ENCODE measurements around the gene MECR.
"Not testable (repeated sequence)": the region's sequence is repeated elsewhere in the genome, so short reads cannot be mapped to it uniquely, and the experiment has no call there.

The MECR gene

DNA sequence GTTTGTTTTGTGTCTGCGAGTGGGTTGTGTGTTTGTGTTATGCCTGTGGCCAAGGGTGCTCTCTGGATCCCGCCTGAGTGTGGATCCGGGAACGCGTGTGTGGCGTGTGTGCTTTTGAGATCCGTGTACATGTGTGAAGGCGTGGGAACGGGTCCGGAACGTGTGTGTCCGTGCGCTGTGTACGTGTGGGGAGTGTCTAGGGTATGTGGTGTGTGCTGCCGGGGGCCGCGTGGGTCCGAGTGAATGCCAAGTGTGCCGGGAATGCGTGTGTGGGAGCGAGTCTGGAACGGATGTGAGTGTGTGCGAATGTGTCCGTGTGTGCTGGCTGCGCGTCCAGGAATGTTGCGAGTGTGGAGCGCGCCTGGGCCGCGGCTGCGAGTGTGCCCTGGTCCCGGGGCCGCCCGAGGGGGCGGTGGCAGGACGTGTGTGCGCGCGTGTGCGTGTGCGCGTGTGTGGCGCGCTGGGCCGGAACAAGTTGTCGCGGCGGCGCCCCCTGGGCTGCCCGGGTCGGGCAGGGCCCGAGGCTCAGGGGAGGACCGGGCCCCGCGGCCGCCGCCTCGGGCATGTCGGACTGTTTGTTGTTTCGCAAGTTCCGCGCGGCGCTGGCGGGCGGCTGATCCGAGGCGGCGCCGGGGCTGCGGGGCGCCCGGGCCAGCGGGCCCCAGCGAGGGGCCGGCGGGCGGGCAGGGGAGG is 6.5 kb upstream of the MECR start:
- H3K36me3 ChIP-seq (ENCODE audit: control insufficient read depth, insufficient read depth, low read length) = no peaks in the 10 kb centered on the region
- H3K9me3 ChIP-seq (ENCODE audit: control insufficient read depth, low read length) = no peaks in the 10 kb centered on the region
- peaks cover 17% of the 10 kb centered on the region for H3K27me3 ChIP-seq (replicated peaks; ENCODE audit: control insufficient read depth, insufficient read depth, low read length, poor library complexity, severe bottlenecking)
- DNase-seq = no peak
- peak overlapping the region; percentile 48 for H3K4me3 ChIP-seq (ENCODE audit: insufficient read depth, low read depth, low read length, poor library complexity, severe bottlenecking)
- peaks cover 16% of the 10 kb centered on the region for H3K4me1 ChIP-seq (ENCODE audit: control insufficient read depth, insufficient read depth, low read length, poor library complexity, severe bottlenecking)
- no peak overlapping the region for H3K27ac ChIP-seq (ENCODE audit: insufficient read depth, low read length, poor library complexity, severe bottlenecking)

DNA sequence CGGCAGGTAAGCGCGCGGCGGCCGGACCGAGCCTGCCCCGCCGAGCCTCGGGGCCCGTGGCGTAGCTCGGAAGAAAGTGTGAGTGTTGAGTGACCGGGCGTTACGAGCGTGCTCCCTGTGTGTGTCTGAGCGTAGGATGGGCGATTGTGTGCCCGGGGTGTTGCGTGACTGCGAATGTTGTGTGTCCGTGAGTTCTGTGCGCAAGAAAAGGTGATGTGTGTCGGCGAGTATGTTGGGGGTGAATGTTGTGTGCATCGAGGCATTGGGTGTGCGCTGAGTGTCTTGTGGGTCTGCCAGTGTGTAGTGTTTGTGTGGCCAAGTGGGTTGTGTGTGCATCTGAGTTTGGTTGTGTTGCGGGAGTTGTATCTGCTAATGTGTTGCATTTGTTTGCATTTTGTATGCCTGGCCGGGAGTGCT is 6.0 kb upstream of the MECR start:
- Histone ChIP-seq H3K4me1 (ENCODE audit: control insufficient read depth, insufficient read depth, low read length, poor library complexity, severe bottlenecking) (peaks cover 16% of the 10 kb centered on the region), H3K4me3 (ENCODE audit: insufficient read depth, low read depth, low read length, poor library complexity, severe bottlenecking) (peak overlapping the region; percentile 48), H3K9me3 (ENCODE audit: control insufficient read depth, low read length) (no peaks in the 10 kb centered on the region), H3K36me3 (ENCODE audit: control insufficient read depth, insufficient read depth, low read length) (no peaks in the 10 kb centered on the region), H3K27me3 (replicated peaks; ENCODE audit: control insufficient read depth, insufficient read depth, low read length, poor library complexity, severe bottlenecking) (peaks cover 17% of the 10 kb centered on the region), H3K27ac (ENCODE audit: insufficient read depth, low read length, poor library complexity, severe bottlenecking) (no peak overlapping the region)
- DNase-seq = no peak

DNA sequence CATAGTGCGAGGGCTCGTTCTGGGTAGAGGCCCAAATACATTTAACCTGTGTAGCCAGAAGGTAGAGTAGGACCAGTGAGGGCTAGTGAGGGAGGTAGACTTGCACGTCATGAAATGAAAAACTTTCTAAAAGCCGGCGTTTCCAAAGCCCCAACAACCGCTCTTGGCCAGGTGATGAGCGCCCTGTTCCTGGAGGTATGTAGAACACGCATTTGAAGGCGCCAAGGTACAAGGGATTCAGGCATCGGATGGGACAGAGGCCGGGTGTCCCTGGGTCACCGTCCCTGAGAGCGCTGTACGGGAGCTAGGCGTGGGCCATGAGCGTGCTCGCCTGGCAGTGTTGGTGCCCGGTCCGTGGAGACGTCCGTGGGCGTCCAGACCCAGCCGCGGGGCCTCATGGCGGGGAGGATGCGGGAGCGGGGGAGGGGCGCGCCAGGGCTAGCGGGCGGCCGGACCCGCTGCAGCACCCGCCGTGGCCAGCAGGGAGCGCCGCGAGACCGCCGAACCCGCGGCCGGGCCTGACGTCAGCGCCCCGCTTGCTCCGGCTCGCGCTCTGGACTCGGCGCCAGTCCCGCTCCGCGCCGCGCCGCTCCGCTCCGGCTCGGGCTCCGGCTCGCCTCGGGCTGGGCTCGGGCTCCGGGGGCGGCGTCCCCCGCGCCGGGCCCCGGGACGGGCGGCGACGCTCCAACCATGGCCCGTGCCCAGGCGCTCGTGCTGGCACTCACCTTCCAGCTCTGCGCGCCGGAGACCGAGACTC is 5.4 kb upstream of the MECR start, which contains the start of gene PTPRU:
Gene PTPRU (plus strand): TSS at position 568 of the 757 bp plus-strand sequence. CDS start 123 bp downstream, at position 691.
- Histone ChIP-seq H3K4me3 (ENCODE audit: insufficient read depth, low read depth, low read length, poor library complexity, severe bottlenecking) (peak within 1 kb of the TSS; percentile 48), H3K4me1 (ENCODE audit: control insufficient read depth, insufficient read depth, low read length, poor library complexity, severe bottlenecking) (peaks cover 17% of the 10 kb centered on the region), H3K27me3 (replicated peaks; ENCODE audit: control insufficient read depth, insufficient read depth, low read length, poor library complexity, severe bottlenecking) (peaks cover 17% of the 10 kb centered on the region), H3K36me3 (ENCODE audit: control insufficient read depth, insufficient read depth, low read length) (no peaks in the 10 kb centered on the region), H3K9me3 (ENCODE audit: control insufficient read depth, low read length) (no peaks in the 10 kb centered on the region), H3K27ac (ENCODE audit: insufficient read depth, low read length, poor library complexity, severe bottlenecking) (no peak within 1 kb of the TSS)
- DNase-seq = peak; percentile 55 to 68 (median 58)

DNA sequence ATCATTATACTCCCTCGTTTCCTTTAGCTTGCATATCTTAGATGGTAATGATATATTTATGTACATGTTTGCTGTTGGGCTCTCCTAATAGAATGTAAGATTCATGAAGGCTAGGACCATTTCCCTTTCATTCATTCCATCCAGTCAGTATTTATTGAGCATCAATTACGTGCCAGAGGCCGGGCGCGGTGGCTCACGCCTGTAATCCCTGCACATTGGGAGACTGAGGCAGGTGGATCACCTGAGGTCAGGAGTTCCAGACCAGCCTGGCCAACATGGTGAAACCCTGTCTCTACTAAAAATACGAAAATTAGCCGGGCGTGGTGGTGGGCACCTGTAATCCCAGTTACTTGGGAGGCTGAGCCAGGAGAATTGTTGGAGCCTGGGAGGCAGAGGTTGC is 4.1 kb upstream of the MECR start:
- not testable (repeated sequence) for H3K27ac ChIP-seq (ENCODE audit: insufficient read depth, low read length, poor library complexity, severe bottlenecking); H3K9me3 ChIP-seq (ENCODE audit: control insufficient read depth, low read length); DNase-seq; H3K36me3 ChIP-seq (ENCODE audit: control insufficient read depth, insufficient read depth, low read length); H3K4me3 ChIP-seq (ENCODE audit: insufficient read depth, low read depth, low read length, poor library complexity, severe bottlenecking)
- H3K27me3 ChIP-seq (replicated peaks; ENCODE audit: control insufficient read depth, insufficient read depth, low read length, poor library complexity, severe bottlenecking) = peaks cover 17% of the 10 kb centered on the region
- H3K4me1 ChIP-seq (ENCODE audit: control insufficient read depth, insufficient read depth, low read length, poor library complexity, severe bottlenecking) = peaks cover 26% of the 10 kb centered on the region

DNA sequence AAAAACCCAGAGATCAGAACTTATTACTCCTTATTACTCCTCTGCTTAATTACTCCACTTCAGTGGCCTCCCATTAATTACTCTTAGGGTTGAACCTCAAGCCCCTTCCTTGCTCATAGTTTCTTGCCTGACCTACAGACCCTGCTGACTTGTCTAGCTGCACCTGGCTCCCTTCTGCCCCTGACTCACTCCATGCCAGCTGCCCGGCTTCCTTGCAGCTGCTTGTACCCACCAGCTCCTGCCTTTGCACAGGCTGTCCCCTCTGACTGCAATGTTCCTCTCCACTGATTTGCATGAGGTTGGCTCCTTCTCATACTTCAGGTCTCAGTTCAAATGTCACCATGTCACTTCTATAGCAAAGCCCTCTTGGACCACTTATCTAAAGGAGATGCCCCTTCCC is 3.7 kb upstream of the MECR start:
- no peak for DNase-seq
- Histone ChIP-seq H3K4me1 (ENCODE audit: control insufficient read depth, insufficient read depth, low read length, poor library complexity, severe bottlenecking) (peaks cover 28% of the 10 kb centered on the region), H3K27ac (ENCODE audit: insufficient read depth, low read length, poor library complexity, severe bottlenecking) (no peak overlapping the region), H3K4me3 (ENCODE audit: insufficient read depth, low read depth, low read length, poor library complexity, severe bottlenecking) (no peak overlapping the region), H3K9me3 (ENCODE audit: control insufficient read depth, low read length) (no peaks in the 10 kb centered on the region), H3K27me3 (replicated peaks; ENCODE audit: control insufficient read depth, insufficient read depth, low read length, poor library complexity, severe bottlenecking) (peaks cover 17% of the 10 kb centered on the region), H3K36me3 (ENCODE audit: control insufficient read depth, insufficient read depth, low read length) (no peaks in the 10 kb centered on the region)

DNA sequence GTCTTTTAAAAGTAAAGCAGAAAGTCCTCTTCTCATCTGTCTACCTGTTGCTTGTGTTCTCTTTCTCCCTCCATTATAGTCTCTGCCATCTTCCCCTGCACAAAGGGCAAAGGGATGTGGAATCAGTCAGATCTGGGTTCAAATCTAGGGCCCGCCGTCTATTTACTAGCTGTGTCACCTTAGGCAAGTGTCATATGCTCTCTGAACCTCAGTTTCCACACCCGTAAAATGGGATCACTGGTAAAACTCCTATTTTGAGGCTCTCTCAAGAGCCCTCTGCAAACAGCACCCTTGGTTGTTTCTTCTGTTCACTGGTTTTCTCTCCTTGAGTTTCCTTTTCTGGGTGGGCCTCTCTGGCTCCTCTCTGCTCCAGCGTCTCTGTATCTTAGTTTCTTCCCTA is 3.0 kb upstream of the MECR start:
- Histone ChIP-seq H3K4me3 (ENCODE audit: insufficient read depth, low read depth, low read length, poor library complexity, severe bottlenecking) (no peak overlapping the region), H3K27ac (ENCODE audit: insufficient read depth, low read length, poor library complexity, severe bottlenecking) (no peak overlapping the region), H3K9me3 (ENCODE audit: control insufficient read depth, low read length) (no peaks in the 10 kb centered on the region), H3K27me3 (replicated peaks; ENCODE audit: control insufficient read depth, insufficient read depth, low read length, poor library complexity, severe bottlenecking) (peaks cover 17% of the 10 kb centered on the region), H3K36me3 (ENCODE audit: control insufficient read depth, insufficient read depth, low read length) (no peaks in the 10 kb centered on the region), H3K4me1 (ENCODE audit: control insufficient read depth, insufficient read depth, low read length, poor library complexity, severe bottlenecking) (peaks cover 28% of the 10 kb centered on the region)
- DNase-seq = no peak

DNA sequence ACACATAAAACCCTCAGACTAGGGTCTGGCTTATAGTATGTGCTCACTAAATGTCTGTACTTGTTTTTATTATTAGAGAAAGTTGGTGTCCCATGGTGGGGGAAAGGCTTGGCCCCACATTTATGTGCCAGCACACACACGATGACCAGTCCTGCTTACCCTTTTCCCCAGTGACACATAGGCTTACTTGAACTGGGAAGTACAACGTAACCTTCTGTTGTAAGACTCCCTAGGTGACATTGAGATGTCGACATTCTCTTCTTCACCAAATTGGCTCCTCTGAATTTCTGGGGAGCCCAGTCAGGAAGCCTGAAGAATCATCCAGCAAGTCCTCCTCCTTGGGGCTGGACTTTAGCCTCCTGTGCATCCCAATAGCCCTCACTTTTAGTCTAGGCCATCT is 1.7 kb upstream of the MECR start:
- Histone ChIP-seq H3K27me3 (replicated peaks; ENCODE audit: control insufficient read depth, insufficient read depth, low read length, poor library complexity, severe bottlenecking) (peaks cover 8% of the 10 kb centered on the region), H3K4me3 (ENCODE audit: insufficient read depth, low read depth, low read length, poor library complexity, severe bottlenecking) (no peak overlapping the region), H3K36me3 (ENCODE audit: control insufficient read depth, insufficient read depth, low read length) (no peaks in the 10 kb centered on the region), H3K4me1 (ENCODE audit: control insufficient read depth, insufficient read depth, low read length, poor library complexity, severe bottlenecking) (peaks cover 21% of the 10 kb centered on the region), H3K27ac (ENCODE audit: insufficient read depth, low read length, poor library complexity, severe bottlenecking) (no peak overlapping the region), H3K9me3 (ENCODE audit: control insufficient read depth, low read length) (no peaks in the 10 kb centered on the region)
- DNase-seq = no peak

DNA sequence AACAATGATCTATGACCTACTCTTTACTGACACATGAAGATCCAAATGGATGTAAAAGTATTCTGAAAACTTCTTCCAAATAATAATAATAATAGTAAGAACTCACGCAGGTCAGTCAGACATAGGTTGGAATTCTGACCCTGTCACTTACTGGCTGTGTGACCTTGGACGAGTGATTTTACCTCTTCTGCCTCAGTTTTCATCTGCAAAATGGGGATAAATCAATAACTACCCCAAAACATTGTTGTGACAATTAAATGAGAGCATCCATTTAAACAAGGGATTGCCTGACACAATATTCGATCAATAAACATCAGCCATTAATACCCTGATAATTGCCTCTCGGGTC is 556 bp downstream of the MECR start:
- Histone ChIP-seq H3K4me1 (ENCODE audit: control insufficient read depth, insufficient read depth, low read length, poor library complexity, severe bottlenecking) (peaks cover 12% of the 10 kb centered on the region), H3K36me3 (ENCODE audit: control insufficient read depth, insufficient read depth, low read length) (no peaks in the 10 kb centered on the region), H3K9me3 (ENCODE audit: control insufficient read depth, low read length) (no peaks in the 10 kb centered on the region), H3K4me3 (ENCODE audit: insufficient read depth, low read depth, low read length, poor library complexity, severe bottlenecking) (peak overlapping the region; percentile 91), H3K27me3 (replicated peaks; ENCODE audit: control insufficient read depth, insufficient read depth, low read length, poor library complexity, severe bottlenecking) (no peaks in the 10 kb centered on the region), H3K27ac (ENCODE audit: insufficient read depth, low read length, poor library complexity, severe bottlenecking) (peak overlapping the region; percentile 49)
- no peak for DNase-seq

DNA sequence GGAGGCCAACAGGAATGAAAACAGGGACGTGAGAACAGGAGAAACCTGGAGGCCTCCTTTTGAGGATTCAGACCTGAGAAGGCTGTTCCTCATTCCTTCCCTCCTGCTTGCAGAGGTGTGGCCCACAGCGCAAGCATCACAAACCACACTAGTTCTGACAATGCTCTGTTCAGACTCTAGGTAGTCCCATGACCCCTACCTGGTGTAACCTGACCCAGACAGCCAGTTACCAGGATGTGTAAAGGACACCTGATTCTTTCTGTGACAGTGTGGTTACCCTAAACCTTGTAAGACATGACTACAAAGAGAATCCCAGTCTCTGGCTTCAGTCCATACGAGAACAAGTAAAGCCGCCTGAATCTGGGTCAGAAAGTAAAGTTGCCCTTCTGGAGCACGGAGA is 3.2 kb downstream of the MECR start:
- no peak overlapping the region for H3K4me3 ChIP-seq (ENCODE audit: insufficient read depth, low read depth, low read length, poor library complexity, severe bottlenecking)
- no peaks in the 10 kb centered on the region for H3K36me3 ChIP-seq (ENCODE audit: control insufficient read depth, insufficient read depth, low read length)
- H3K9me3 ChIP-seq (ENCODE audit: control insufficient read depth, low read length) = no peaks in the 10 kb centered on the region
- DNase-seq = no peak
- peaks cover 12% of the 10 kb centered on the region for H3K4me1 ChIP-seq (ENCODE audit: control insufficient read depth, insufficient read depth, low read length, poor library complexity, severe bottlenecking)
- H3K27ac ChIP-seq (ENCODE audit: insufficient read depth, low read length, poor library complexity, severe bottlenecking) = no peak overlapping the region
- H3K27me3 ChIP-seq (replicated peaks; ENCODE audit: control insufficient read depth, insufficient read depth, low read length, poor library complexity, severe bottlenecking) = no peaks in the 10 kb centered on the region

DNA sequence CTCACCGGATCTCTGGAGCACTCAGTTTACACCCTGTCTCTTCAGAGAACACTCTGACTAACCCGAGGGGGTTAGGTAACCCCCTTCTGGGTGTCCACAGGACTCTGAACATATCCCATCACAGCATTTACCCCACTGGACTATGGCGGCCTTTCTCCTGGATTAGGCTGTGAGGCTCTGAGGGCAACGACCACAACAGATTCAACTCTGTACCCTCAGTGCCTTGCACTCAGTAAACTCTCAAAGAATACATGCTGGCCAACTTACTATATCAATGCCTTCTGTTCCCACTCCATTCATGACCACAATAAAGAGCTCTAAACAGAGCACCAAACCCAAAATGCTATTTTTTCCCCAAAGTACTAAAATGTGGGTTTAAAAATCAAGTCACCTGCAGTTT is 5.4 kb downstream of the MECR start:
- H3K4me3 ChIP-seq (ENCODE audit: insufficient read depth, low read depth, low read length, poor library complexity, severe bottlenecking) = no peak overlapping the region
- peaks cover 7% of the 10 kb centered on the region for H3K4me1 ChIP-seq (ENCODE audit: control insufficient read depth, insufficient read depth, low read length, poor library complexity, severe bottlenecking)
- no peak for DNase-seq
- H3K27ac ChIP-seq (ENCODE audit: insufficient read depth, low read length, poor library complexity, severe bottlenecking) = no peak overlapping the region
- H3K36me3 ChIP-seq (ENCODE audit: control insufficient read depth, insufficient read depth, low read length) = peaks cover 5% of the 10 kb centered on the region
- no peaks in the 10 kb centered on the region for H3K9me3 ChIP-seq (ENCODE audit: control insufficient read depth, low read length)
- H3K27me3 ChIP-seq (replicated peaks; ENCODE audit: control insufficient read depth, insufficient read depth, low read length, poor library complexity, severe bottlenecking) = no peaks in the 10 kb centered on the region

All from effector memory CD4-positive, alpha-beta T cell (primary cell).